Suprapubic skin (tissue), 4 donors: ENCODE data around the gene GNAI3.

Experiments used
- CTCF ChIP-seq, 2 donors: fragments of 200-600 bp in 1 of 2; fragments of 450-650 bp in 1 of 2; sonication (generic) in 1 of 2; IDR thresholded peaks; one replicate each; pipeline ENCODE4 v1.5.1; 2016 to 2019; ENCODE audit warnings: antibody characterized with exemption in 2 of 2, mild to moderate bottlenecking in 1 of 2, moderate library complexity in 1 of 2
- POLR2A ChIP-seq, 2 donors: fragments of 450-650 bp; IDR thresholded peaks; one replicate each; pipeline ENCODE4 v1.6.1; 2017; ENCODE audit warnings: antibody characterized with exemption in 2 of 2, mild to moderate bottlenecking in 2 of 2, moderate library complexity in 2 of 2
- POLR2AphosphoS5 ChIP-seq, 3 donors: sonication (generic); formaldehyde crosslinking; IDR thresholded peaks; one replicate each; pipeline ENCODE4 v1.6.1; 2017; ENCODE audit warnings: antibody characterized with exemption in 3 of 3

DNA sequence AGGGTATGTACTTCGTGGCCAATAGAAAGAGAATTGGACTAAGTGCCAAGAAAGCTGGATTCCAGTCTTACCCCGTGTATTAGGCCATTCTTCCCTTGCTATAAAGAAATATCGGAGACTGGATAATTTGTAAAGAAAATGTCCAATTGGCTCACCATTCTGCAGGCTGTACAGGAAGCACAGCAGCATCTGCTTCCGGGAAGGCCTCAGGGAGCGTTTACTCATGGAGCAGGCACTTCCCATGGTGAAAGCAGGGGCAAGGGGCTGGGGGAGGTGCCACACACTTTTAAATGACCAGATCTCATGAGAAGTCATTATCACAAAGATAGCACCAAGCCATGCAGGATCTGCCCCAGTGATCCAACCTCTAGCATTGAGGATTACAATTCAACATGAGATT lies 31.1 kb upstream of the GNAI3 start:
- TF ChIP-seq CTCF (IDR thresholded peaks at IDR 0.05) (no peak), POLR2A (IDR thresholded peaks at IDR 0.05) (no peak), POLR2AphosphoS5 (IDR thresholded peaks at IDR 0.05) (no peak)
